NCI-H510A treated with DMSO at 0.1 percent for 48 hours (cell line): ENCODE measurements around the gene NXT1.

ENCODE experiments used
- DNase-seq: peaks from one replicate; lab custom pipeline; 2025; lab: John Stamatoyannopoulos, UW

Gene NXT1

DNA sequence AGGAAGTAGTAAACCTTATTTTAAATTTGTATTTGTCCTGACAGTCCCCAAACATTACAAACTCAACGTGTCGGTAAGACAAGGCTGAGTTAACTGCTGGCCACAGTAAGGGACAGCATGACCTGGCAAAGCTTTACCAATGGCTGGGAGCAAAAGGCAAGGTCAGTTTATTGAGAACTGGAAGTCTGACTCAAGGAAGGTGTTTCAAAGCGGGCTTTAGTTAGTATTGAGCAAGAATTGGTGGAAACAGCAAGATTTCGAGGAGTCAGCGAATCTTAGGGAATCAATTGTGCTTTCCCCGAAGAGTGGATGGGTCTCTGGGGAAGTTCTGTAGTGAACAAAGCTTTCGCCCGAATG is 10.5 kb downstream of the NXT1 start:
- DNase-seq = peak; percentile 56

DNA sequence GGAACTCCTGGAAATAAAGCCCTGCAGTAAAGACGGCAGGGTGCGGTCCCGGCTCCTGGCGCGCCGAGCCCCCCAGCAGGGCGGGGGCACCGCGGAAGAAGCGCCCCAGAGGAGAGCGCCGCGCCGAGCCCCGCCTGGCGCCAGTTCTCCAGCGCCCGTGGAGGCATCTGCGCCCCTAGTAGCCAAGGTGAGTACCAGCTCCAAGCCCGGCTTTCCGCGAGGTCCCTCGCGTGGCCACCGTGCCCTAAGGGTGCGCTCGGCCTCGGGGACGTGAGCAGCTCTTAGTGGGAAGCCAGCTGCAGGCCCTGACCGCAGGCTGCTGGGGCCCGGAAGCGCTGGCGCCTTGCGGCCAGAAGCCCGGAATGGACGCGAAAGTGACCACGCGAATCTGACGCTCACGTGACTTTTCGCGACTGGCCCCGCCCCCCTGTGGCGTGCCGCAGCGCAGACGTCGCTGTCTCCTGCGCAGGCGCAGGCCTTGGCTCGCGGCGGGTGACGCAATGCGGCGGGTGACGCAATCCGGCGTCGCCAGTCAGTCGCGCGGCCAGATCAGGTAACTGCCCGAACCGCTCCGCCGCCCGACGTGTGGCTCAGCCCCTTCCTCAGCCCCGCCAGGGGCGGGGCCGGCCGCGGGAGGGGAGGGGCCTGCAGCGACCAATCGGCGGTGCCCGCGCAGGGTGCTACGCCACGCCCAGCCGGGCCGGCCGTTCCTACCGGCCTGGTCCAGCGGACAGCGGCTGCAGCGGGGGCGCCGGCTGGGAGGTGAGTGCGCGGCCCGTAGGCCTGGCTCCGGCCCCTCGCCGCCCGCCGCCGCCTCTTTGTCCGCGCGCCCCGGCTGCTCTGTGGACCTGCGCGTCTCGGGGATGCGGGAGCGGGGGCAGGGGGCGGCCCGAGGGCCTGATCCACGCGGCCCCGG is 11.1 kb downstream of the NXT1 start, which contains the start of gene GZF1:
GZF1 (plus strand) TSS at position 707 of the 916 bp plus-strand sequence. CDS start 2,202 bp downstream, outside the sequence.
- peak; percentile 99 for DNase-seq

DNA sequence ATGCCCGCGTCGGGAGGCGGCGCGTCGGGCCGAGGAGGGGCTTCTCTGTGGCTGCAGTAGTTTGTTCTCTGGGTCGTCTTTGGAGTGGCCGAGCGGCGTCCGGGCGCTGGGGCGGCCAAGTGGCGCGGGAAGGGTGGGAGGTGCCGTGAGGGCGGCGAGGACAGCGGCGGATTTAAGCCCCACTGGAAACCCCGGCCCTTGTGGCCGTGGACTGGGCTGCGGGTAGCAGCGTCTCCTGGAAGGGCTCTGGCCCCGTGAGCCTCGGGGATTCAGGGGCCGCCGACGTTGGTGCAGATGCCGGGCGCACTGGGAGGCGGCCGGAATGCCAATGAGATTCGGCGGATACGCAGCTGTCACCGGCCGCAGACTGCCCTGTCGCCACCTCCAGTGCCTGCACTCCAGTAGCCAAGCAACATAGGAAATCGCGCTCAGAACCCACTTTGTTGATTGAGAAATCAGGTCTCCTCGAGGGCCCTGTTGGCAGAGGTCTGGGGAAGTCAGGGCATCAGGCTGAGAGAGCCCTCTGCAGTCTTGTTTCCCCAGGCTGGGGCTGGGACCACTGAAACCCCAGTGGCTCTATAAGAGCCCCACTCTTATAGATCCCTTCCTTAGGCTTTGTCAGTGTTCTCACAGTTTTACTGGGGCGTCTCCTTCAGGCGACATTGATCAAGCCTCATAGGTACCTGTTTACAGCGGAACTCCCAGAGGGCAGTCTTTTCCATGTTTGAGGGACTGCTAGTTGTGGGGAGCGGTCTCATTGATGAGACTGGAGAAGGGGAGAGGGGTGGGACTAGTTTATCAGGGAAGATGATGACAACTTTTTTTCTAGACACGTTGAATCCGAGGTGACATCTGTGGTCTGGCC is 12.0 kb downstream of the NXT1 start:
- DNase-seq = peak; percentile 61

DNA sequence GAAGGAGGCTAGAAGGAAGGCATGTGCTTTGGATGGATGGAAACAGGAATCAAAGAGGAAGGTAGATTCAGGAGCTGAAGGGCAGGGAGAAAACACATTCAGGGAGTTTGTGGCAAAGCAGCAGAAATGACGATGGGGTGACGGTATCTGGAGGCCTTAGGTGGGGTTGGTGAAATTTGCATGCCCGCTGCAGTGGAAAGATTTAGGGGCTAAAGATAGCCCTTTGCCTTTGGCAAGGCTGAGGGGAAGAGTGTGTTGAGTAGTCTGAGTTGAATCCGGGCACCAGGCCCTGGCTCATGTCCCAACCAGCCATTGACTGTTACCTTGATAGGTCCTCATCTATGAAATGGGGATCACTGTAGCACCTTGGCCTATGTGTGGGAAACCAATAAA is 12.7 kb downstream of the NXT1 start:
- DNase-seq = no peak

DNA sequence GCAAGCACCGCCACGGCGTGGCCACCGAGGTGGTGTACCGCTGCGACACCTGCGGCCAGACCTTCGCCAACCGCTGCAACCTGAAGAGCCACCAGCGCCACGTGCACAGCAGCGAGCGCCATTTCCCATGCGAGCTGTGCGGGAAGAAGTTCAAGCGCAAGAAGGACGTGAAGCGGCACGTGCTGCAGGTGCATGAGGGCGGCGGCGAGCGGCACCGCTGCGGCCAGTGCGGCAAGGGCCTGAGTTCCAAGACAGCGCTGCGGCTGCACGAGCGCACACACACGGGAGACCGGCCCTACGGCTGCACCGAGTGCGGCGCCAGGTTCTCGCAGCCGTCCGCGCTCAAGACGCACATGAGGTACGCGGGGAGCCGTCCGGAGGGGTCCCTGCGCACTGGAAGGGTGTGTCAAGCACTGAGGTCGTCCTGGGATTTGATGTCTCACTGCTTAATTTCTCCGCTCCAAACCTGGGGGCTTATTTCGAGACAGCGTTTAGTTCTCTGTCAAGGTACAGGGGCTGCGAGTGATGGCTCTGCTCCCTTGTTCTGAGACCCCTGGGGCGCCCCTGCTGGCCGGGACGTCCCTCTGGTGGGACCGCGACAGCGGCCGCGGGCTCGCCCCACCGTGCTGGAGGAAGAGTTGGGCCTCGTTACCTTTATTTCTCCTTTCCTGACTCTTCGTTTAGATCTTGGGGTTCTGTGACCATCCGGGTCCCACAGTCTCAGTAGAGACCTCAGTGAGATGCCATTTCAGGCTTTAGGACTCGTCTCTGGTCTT is 15.0 kb downstream of the NXT1 start:
- DNase-seq = no peak

DNA sequence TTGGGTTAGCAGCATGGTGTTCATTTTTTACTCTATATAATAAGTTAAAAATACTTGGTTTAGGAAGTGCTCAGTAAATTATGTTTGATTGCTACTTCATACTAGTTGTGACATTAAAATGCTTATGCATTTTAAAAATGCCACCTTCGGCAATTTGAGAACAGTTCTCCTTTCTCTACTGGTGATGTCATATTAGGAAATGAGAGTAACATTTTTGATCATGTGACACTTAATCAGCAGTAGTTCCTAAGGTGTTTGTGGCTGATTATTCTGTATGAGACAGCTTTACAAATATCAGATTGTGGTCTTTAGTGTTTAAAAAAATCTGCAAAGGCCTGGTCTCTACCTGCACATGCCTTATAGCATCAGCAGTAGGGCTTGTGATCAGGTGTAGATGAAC is 15.8 kb downstream of the NXT1 start:
- no peak for DNase-seq

DNA sequence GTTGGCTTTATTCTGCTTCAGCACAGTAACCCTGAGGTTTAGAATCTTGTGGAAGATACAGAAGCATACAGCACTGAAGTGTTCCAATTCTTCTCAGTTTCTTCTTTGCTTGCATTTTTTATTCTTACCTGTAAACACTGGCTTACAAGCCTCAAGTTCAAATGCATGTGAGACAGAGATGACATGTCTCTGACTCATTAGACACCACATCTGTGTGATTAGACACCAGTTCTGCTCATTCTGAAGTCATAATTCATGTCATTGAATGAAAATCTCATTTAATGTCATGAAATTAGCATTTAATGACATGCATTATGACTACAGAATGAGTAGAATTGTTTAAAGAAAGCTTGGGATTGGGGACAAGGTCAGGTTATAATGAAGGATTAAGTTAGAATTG is 17.2 kb downstream of the NXT1 start:
- DNase-seq = no peak

DNA sequence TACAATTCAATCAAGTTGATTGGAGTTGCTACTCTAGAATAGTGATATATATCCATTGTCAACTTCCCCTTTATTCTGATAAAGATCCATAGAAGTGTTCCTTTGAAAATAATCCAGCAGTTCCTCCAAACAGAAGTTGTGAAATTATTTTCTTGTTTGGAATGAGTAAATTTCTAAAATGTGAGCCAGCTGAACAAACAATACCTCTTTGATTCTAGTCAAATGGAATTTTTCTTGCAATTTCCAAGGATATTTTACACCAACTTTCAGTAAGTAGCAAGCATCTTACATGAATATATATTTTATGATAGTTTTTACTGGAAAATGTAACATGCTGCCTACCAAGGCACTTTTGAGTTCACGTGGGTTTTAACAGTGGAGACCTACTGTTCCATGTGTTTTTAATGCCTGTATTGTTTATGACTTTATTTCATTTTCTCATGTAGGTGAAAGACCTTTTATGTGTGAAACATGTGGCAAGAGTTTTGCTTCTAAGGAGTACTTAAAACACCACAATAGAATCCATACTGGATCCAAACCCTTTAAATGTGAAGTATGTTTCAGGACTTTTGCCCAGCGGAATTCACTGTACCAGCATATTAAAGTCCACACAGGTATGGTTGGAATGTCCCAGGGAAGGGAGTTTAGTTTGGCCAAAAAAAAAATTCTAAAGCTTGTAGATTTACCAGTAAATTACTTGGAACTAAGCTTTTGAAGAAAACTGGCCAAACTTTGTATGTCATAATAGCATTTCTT is 17.9 kb downstream of the NXT1 start:
- DNase-seq = no peak

DNA sequence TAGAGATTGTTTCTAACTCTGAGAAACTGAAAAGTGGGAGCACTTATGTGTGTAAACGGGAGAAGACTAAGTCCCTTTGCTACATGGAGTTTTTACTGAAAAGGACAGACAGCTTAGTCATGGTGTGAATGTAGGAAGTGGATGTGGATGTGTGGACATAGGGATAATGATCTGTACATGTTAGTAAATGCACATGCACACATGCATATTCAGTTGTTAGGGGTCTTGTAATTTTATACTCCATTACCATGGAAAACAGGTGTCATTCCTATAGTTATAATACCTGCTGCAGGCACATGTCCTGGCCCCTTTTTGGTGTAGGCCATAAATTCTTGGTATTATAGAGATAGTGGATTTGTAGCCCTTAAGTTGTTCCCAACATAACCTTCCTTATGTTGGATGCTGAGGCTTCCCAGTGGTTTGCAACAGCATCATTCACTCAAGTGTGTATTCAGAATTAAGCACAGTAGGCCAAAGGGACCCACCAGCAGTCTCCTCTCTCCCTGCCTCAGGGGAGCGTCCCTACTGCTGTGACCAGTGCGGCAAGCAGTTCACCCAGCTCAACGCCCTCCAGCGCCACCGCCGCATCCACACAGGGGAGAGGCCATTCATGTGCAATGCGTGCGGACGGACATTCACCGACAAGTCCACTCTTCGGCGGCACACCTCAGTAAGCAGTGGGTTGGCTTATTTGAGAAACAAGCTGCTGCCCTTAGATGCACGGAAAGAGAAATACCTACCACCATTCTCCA is 18.7 kb downstream of the NXT1 start:
- DNase-seq = no peak

DNA sequence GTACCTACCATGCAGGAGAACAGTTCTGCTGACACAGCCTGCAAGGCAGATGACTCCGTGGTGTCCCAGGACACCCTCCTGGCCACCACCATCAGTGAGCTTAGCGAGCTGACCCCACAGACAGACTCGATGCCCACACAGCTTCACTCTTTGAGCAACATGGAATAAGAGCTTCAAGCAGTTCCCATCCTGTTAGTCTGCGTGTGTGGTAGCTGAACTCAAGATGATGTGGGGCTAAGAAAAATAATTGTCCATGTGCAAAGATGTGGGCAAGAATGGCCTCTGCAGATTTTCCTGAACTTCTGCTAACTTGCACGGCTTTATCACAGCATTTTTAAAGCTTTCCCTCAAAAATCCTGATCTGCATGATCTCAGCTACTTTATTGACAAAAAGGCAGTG is 19.7 kb downstream of the NXT1 start:
- DNase-seq = no peak

DNA sequence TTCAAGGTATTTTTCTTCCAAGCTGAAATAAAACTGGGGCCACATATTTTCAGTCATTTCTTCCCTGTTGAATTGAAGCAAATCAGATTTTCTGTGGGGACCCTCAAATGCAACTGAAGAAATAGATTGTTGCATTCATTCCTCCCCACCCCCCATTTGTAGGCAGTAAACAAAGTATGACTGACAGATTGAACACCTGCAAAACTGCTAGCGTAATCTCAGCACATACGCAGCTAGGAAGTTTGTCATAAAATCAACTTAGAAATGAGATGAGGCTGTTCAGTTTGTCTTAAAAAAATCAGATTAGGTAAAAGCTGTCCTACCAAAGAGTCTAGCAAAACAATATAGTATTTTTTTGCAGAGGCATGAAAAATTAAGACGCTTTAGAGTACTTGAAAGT is 20.3 kb downstream of the NXT1 start:
- no peak for DNase-seq

DNA sequence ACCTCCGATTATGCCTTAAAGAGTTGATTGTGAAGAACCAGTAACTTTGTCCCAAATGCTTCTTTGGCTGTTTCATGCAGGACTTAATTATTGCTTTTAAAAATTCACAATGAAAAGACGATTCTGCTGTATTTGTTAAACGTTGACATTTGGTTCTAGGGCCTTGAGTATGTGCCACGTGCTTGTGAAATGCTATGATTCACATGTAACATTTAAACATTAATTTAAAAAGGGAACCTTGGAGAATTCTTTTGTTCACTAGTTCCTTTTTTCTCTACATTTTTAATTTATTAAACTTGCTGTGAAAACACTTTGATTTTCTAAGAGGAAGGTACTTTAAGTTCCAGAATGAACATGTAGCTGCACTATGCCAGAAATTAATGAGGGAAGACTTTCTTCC is 20.9 kb downstream of the NXT1 start:
- no peak for DNase-seq

DNA sequence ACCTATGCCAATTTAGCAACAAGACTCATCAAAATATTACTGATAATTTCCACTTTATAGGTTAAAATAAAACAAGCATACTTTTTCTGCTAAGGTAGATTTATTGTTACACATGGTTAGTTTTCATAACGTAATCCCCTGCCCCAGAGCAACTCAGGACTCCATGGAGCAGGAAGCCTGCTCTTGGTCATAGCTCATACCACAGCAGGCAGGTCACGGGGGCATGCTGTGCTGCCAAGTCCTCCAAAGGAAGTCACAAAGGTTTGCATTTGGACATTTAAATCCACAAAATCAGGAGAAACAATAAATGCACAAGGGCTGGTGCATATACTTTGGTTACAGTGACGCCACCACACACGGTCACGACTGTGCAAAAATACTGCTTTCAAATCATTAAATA is 23.9 kb downstream of the NXT1 start:
- DNase-seq = no peak

DNA sequence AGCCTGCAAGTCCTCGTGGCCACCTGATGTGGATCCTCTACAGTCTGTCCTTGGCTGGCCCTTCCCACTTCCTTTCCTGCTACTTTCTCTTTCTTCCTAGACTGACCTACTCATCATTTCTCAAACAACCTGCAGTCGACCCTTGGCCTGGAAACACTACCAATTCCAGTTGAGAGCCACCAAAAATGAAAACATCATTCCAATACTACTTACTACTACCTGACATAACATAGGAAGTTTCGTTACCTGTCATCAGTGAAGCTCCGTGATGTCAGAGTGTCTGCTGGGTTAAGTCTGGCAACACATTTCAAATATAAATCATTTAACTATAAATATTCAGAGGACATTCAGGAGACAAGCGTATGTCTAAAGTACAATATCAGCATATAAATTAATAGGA is 25.2 kb downstream of the NXT1 start:
- DNase-seq = no peak

DNA sequence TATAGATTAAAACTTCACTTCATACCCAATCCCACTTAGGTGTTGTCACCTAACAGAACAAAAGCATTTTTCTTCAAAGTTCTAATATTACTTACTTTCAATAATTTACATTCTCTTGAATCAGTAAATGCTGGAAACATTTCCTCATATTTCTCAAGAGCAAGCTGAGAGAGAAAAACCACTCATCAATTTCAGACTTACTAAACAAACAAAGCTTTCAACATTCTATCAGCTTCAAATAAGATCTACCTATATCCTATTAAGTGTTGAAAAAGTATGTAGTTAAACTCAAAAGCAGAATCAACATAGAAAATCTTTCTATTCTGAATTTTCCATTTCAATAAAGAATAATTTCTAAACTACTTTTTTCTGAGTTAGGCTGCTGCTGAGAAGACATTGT is 29.2 kb downstream of the NXT1 start:
- DNase-seq = no peak

DNA sequence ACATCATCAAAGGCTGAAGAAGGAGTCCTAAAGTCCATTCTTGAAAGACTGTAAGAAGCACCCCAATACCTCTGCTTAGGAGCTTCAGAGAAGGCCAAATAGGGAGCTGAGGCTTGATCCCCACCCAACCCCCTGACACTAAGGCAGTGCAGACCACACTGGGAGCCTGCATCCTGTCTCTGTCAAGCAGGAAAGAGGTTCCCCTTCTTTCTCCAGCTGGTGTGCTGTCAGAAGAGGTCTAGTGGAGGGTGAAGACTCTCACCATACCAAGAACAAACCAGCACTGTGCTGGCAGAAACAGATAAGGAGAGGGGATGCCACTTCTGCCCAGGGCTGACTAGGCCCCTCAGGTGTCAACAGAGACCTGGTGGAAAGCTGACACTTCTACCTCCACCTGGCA is 31.3 kb downstream of the NXT1 start:
- DNase-seq = no peak

DNA sequence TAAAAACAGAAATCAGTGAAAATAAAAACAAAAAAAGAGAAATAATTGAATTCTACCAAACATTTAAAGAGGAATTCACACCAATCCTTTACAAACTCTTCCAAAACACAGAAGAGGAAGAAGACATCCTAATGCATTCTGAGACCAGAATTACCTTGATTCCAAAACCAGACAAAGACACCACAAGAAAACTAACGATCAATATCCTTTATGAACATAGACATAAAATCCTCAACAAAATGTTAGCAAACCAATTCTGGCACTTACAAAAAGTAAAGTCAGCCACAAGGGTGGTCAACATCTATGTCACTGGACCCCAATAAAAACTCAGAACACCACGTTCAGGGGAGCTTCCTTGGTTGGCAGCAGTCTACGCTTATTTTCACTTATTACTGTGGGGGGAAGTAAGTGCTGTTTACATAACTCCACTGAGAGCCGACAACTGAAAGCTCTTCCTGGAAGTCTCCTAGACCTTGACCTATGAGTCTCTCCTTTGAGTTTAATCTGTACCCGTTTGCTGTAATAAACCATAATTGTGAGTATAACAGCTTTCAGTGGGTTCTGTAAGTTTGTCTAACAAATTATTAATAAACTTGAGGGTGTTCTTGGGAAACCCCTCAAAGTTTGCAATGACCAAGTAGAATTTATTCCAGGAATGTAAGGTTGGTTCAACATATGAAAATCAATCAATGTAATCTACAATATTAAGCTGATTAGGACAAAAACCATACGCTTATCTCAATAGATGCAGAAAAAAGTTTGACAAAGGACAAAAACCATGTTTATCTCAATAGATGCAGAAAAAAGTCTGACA is 35.9 kb downstream of the NXT1 start:
- no peak for DNase-seq

DNA sequence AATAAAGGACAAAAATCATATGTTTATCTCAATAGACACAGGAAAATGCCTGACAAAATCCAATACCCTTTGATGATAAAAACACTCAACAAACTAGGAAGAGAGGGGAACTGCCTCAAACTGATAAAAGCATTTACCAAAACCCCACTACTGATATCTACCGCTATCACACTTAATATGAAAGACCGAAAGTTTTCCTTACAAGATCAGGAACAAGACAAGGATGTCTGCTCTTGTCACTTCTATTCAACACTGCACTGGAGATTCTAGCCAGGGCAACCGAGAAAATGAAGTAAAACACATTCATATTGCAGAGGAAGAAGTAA is 36.5 kb downstream of the NXT1 start:
- no peak for DNase-seq

DNA sequence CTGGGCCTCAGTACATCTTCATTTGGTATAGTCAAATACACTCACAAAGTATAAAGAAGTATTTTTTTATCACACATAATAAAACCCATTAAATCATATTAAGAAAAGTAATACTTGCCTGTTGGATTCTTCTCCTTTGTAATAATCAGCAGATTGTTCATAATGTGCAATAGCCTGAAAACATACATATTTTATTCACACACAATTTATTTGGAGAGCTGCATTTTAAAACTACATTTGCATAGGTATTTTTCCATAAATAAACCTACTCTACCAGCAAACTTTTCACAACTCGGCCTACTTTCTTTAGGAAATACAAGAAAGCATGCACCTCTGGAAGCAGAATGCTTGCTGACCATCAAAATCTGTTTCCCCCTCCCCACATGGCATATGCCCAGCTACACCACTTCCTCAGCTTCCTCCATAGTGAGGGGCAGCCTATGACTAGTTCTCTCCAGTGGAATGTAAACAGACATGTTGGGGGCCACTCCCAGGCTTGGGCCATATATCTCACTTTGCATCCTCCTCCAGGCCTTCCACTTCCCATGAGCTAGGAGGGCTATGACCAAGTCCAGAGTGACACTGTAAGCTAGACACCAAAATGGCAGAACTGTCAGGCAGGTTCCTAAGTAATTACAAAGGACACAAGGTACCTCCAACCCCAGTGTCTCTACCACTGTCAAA is 39.6 kb downstream of the NXT1 start:
- DNase-seq = no peak
